ENCODE data around the gene ALG8.

Gene ALG8

GRCh38 chr11:78158987-78159652 is 19.7 kb upstream of the ALG8 start:
- no peak for DNase-seq

- DNase-seq = no peak
Observed at GRCh38 chr11:78156127-78156844, 16.9 kb upstream of the ALG8 start.

GRCh38 chr11:78151804-78152203 is 12.4 kb upstream of the ALG8 start:
- DNase-seq = no peak

GRCh38 chr11:78150754-78151153 is 11.3 kb upstream of the ALG8 start:
- DNase-seq = no peak

- no peak for DNase-seq
Observed at GRCh38 chr11:78150346-78150745, 10.9 kb upstream of the ALG8 start.

- DNase-seq = no peak
Observed at GRCh38 chr11:78149646-78150045, 10.2 kb upstream of the ALG8 start.

- DNase-seq = no peak
Observed at GRCh38 chr11:78147807-78148206, 8.4 kb upstream of the ALG8 start.

GRCh38 chr11:78145511-78146025 is 6.1 kb upstream of the ALG8 start:
- no peak for DNase-seq

GRCh38 chr11:78140392-78141077 is 1.1 kb upstream of the ALG8 start:
- no peak for DNase-seq

- DNase-seq = peak; percentile 46
Observed at GRCh38 chr11:78138694-78139421, 568 bp downstream of the ALG8 start.

- no peak for DNase-seq
Observed at GRCh38 chr11:78138291-78138690, 1.1 kb downstream of the ALG8 start.

GRCh38 chr11:78132475-78132874 is 7.0 kb downstream of the ALG8 start:
- DNase-seq = no peak

- no peak for DNase-seq
Observed at GRCh38 chr11:78131956-78132355, 7.5 kb downstream of the ALG8 start.

- no peak for DNase-seq
Observed at GRCh38 chr11:78127403-78127802, 12.0 kb downstream of the ALG8 start.

- no peak for DNase-seq
Observed at GRCh38 chr11:78112582-78113275, 26.7 kb downstream of the ALG8 start.

GRCh38 chr11:78111298-78111697 is 28.1 kb downstream of the ALG8 start:
- DNase-seq = no peak

GRCh38 chr11:78110830-78111229 is 28.6 kb downstream of the ALG8 start:
- no peak for DNase-seq

- no peak for DNase-seq
Observed at GRCh38 chr11:78110351-78110750, 29.1 kb downstream of the ALG8 start.

- DNase-seq = no peak
Observed at GRCh38 chr11:78109081-78110015, 30.1 kb downstream of the ALG8 start.

GRCh38 chr11:78100676-78101472 is 38.6 kb downstream of the ALG8 start:
- DNase-seq = no peak
